C4-2B (cell line): ENCODE data around the gene ATG4D.

Experiments
- H3K27ac ChIP-seq: fragments of 450-650 bp; 2 replicates; pipeline ENCODE4 v1.5.1; 2017
- CTCF ChIP-seq: fragments of 450-650 bp; conservative IDR thresholded peaks from 2 replicates; pipeline ENCODE4 v1.5.1; 2017; ENCODE audit warnings: mild to moderate bottlenecking
- ZFX ChIP-seq: fragments of 450-650 bp; IDR thresholded peaks from 2 replicates; pipeline ENCODE4 v1.6.1; 2017

Gene ATG4D

GRCh38 chr19:10543420-10544241 lies at the start of gene ATG4D:
Gene ATG4D (plus strand): TSS chr19:10543904. CDS start chr19:10544091, 187 bp downstream.
- TF ChIP-seq ZFX (peak; percentile 90; the same call in 1 of the 2 replicates), CTCF (no peak)
- peak within 1 kb of the TSS; percentile 94 for H3K27ac ChIP-seq

- TF ChIP-seq ZFX: no peak
- TF ChIP-seq CTCF: no peak
- no peak overlapping the region for H3K27ac ChIP-seq
These were observed 46.3 kb upstream of the ATG4D start for GRCh38 chr19:10497371-10497770.

- peak overlapping the region; percentile 100 for H3K27ac ChIP-seq
- TF ChIP-seq ZFX: no peak
- TF ChIP-seq CTCF: no peak
These were observed 44.0 kb upstream of the ATG4D start for GRCh38 chr19:10499550-10500246.

GRCh38 chr19:10500247-10500592 lies 43.5 kb upstream of the ATG4D start:
- TF ChIP-seq ZFX (no peak), CTCF (no peak)
- peak overlapping the region; percentile 100 for H3K27ac ChIP-seq

DNA sequence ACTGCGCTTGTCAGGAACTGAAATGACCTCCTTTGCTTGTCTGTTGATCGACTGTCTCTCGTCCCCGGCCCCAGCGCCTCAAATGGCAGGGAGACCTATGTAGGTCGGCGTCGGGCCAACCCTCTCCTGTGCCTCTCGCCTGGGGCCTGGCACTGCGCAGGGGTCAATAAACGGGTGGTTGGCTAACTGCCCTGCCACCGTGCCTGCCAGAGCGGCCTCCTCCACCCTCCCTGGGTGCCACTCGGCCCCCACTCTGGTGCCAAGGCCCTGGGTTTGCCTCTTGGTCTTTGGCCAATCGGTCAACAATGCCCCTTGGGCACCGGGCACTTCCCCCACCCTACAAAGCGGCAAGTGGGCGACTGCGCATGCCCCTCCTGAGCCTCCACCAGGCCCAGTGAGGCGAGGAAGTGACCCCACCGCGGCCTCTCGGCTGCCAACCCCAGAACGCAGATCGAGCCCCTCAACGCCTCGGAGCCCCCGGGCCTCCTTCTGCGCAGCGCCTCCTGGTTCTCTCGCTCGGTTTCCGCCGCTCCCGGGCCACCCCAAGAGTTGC lies 41.7 kb upstream of the ATG4D start:
- peak overlapping the region; percentile 100 for H3K27ac ChIP-seq
- no peak for TF ChIP-seq CTCF
- peak; percentile 77; the same call in 1 of the 2 replicates for TF ChIP-seq ZFX

DNA sequence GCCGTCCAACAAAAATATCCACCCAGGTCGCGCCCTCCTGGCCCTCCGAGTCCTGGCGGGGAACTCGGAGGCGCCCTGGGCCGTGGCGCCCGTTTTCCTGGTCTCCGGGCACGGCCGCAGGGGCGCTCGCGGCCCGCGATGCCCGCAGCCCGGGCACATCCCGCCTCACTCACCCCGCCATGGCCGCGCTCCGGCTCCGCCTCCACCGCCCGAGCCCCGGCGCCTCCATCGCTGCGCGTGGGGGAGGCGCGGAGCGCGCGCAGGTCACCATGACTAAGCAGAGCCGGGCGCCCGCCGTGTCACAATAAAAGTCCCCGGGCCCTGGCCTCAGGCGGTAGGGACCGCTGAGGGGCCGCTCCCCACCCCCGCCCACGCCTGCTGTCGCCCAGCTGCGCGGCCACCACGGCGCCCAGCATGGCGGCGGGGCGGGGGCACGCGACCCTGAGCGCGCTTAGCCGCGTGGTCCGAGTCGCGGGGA lies 41.1 kb upstream of the ATG4D start:
- H3K27ac ChIP-seq: peak overlapping the region; percentile 100
- peak; percentile 39; the same call in 1 of the 2 replicates for TF ChIP-seq ZFX
- TF ChIP-seq CTCF: no peak
